OCI-LY3 (cell line): Measurements from ENCODE around the gene MARK2.

Experiments used
- H2AFZ ChIP-seq: fragments of 200-600, 300-600 bp; shearing (Covaris generic); 2 replicates; pipeline ENCODE4 v1.6.0; 2014; ENCODE audit warnings: antibody characterized with exemption, low read depth, low read length
- H3K27ac ChIP-seq: fragments of 200-600, 300-600 bp; sonication (generic); 2 replicates; pipeline ENCODE4 v1.5.1; 2014; ENCODE audit warnings: mild to moderate bottlenecking, low read length, moderate library complexity, mixed read lengths
- H3K27me3 ChIP-seq: fragments of 200-600, 300-600 bp; sonication (generic); 2 replicates; pipeline ENCODE4 v1.6.1; 2014; ENCODE audit warnings: low read depth, low read length, mixed read lengths
- H3K36me3 ChIP-seq: fragments of 200-600, 300-600 bp; sonication (generic); replicated peaks from 2 replicates; pipeline ENCODE3; 2014; ENCODE audit warnings: low read depth, low read length, mixed read lengths
- H3K4me1 ChIP-seq: fragments of 300-600, 200-600 bp; sonication (generic); 2 replicates; pipeline ENCODE4 v1.6.1; 2014; ENCODE audit warnings: low read length, mixed read lengths
- H3K4me2 ChIP-seq: fragments of 200-600, 300-600 bp; sonication (generic); 2 replicates; pipeline ENCODE4 v1.6.1; 2014; ENCODE audit warnings: low read length, mixed read lengths
- H3K4me3 ChIP-seq: fragments of 300-600, 200-600 bp; sonication (generic); 2 replicates; pipeline ENCODE4 v1.5.1; 2014; ENCODE audit warnings: antibody characterized with exemption, mild to moderate bottlenecking, low read length, moderate library complexity
- H3K79me2 ChIP-seq: fragments of 300-600, 200-600 bp; shearing (Covaris generic); 2 replicates; pipeline ENCODE4 v1.6.1; 2014; ENCODE audit warnings: mild to moderate bottlenecking, low read length, mixed read lengths
- H3K9ac ChIP-seq: fragments of 300-600, 200-600 bp; shearing (Covaris generic); 2 replicates; pipeline ENCODE4 v1.6.0; 2014; ENCODE audit warnings: mild to moderate bottlenecking, low read length, moderate library complexity
- H3K9me3 ChIP-seq: fragments of 200-600, 300-600 bp; shearing (Covaris generic); 2 replicates; pipeline ENCODE4 v1.6.1; 2014; ENCODE audit warnings: low read length, mixed read lengths; ENCODE audit not compliant: insufficient read depth
- H4K20me1 ChIP-seq: fragments of 200-600, 300-600 bp; sonication (generic); 2 replicates; pipeline ENCODE4 v1.6.1; 2016; ENCODE audit warnings: low read length, mixed read lengths; ENCODE audit not compliant: insufficient read depth
- CTCF ChIP-seq: fragments of 200-600, 300-600 bp; sonication (generic); IDR thresholded peaks from 2 replicates; pipeline ENCODE4 v1.5.1; 2014; ENCODE audit warnings: antibody characterized with exemption, low read length, low read depth
- EZH2phosphoT487 ChIP-seq: fragments of 200-600 bp; shearing (Covaris generic); IDR thresholded peaks from 2 replicates; pipeline ENCODE4 v1.6.1; 2018; ENCODE audit warnings: antibody characterized with exemption, mixed run types, low read depth

MARK2 gene

GRCh38 chr11:63915961-63916836 is 77.3 kb downstream of the MARK2 start:
- Histone ChIP-seq H3K27me3 (peaks cover under 1% of the 10 kb centered on the region), H3K27ac (no peak overlapping the region), H3K4me3 (peak overlapping the region; percentile 89), H3K79me2 (no peaks in the 10 kb centered on the region), H3K4me1 (peaks cover 32% of the 10 kb centered on the region), H3K36me3 (peaks cover 8% of the 10 kb centered on the region), H3K4me2 (peak overlapping the region; percentile 62), H4K20me1 (no peaks in the 10 kb centered on the region), H2AFZ (no peak overlapping the region), H3K9ac (peak overlapping the region; percentile 31; the same call in 1 of the 2 replicates), H3K9me3 (no peaks in the 10 kb centered on the region)
- peak; percentile 32 for TF ChIP-seq CTCF
- TF ChIP-seq EZH2phosphoT487, result no peak

GRCh38 chr11:63916837-63917691 is 78.2 kb downstream of the MARK2 start, which contains the start of gene RCOR2:
Gene RCOR2 (minus strand): TSS chr11:63917164. CDS start chr11:63916456, 708 bp downstream.
- peaks cover 9% of the 10 kb centered on the region for H3K27me3 ChIP-seq
- no peak within 1 kb of the TSS; the same call in 1 of the 2 replicates for H2AFZ ChIP-seq
- H3K4me1 ChIP-seq, result peaks cover 34% of the 10 kb centered on the region
- H3K9me3 ChIP-seq, result no peaks in the 10 kb centered on the region
- peak within 1 kb of the TSS; percentile 89 for H3K4me3 ChIP-seq
- H3K79me2 ChIP-seq, result no peaks in the 10 kb centered on the region
- TF ChIP-seq CTCF, result no peak
- no peak for TF ChIP-seq EZH2phosphoT487
- peak within 1 kb of the TSS; percentile 85 for H3K9ac ChIP-seq
- H4K20me1 ChIP-seq, result no peaks in the 10 kb centered on the region
- H3K4me2 ChIP-seq, result peak within 1 kb of the TSS; percentile 100
- H3K27ac ChIP-seq, result peak within 1 kb of the TSS; percentile 45
- peaks cover 8% of the 10 kb centered on the region for H3K36me3 ChIP-seq

- no peak for TF ChIP-seq EZH2phosphoT487
- TF ChIP-seq CTCF, result no peak
- H3K9ac ChIP-seq, result peak overlapping the region; percentile 85
- H3K4me2 ChIP-seq, result peak overlapping the region; percentile 100
- peaks cover 17% of the 10 kb centered on the region for H3K27me3 ChIP-seq
- no peak overlapping the region; the same call in 1 of the 2 replicates for H2AFZ ChIP-seq
- no peaks in the 10 kb centered on the region for H3K9me3 ChIP-seq
- peak overlapping the region; percentile 89 for H3K4me3 ChIP-seq
- H3K27ac ChIP-seq, result peak overlapping the region; percentile 45
- H4K20me1 ChIP-seq, result no peaks in the 10 kb centered on the region
- H3K4me1 ChIP-seq, result peaks cover 34% of the 10 kb centered on the region
- peaks cover 4% of the 10 kb centered on the region for H3K36me3 ChIP-seq
- H3K79me2 ChIP-seq, result no peaks in the 10 kb centered on the region
Observed at GRCh38 chr11:63917692-63918506, 79.0 kb downstream of the MARK2 start.
